Neural crest cell (in vitro differentiated cells): Measurements from ENCODE around the gene ZNRF1. TPM values are rescaled to one million over a fixed set of nuclear protein-coding genes. Genes with fewer than 3 reads are reported as not detected.

Experiments used
- DNase-seq: peaks from one replicate; pipeline ENCODE4 v3.0.0; 2021; ENCODE audit warnings: low read depth, mixed read lengths, low spot score
- H3K27ac Mint-ChIP-seq: one replicate; pipeline ENCODE4 v1.8.0; 2021; ENCODE audit warnings: mild to moderate bottlenecking, mixed read lengths; ENCODE audit not compliant: unreplicated experiment
- H3K27me3 Mint-ChIP-seq: 2 replicates; pipeline ENCODE4 v1.8.0; 2021; ENCODE audit warnings: low read depth, mild to moderate bottlenecking, mixed read lengths
- H3K36me3 Mint-ChIP-seq: 2 replicates; pipeline ENCODE4 v1.8.0; 2021; ENCODE audit warnings: low read depth, mild to moderate bottlenecking, mixed read lengths
- H3K4me1 Mint-ChIP-seq: 2 replicates; pipeline ENCODE4 v1.8.0; 2021; ENCODE audit warnings: mixed read lengths
- H3K4me3 Mint-ChIP-seq: one replicate; pipeline ENCODE4 v1.8.0; 2021; ENCODE audit warnings: mild to moderate bottlenecking, mixed read lengths
- H3K9me3 Mint-ChIP-seq: 2 replicates; pipeline ENCODE4 v1.8.0; 2021; ENCODE audit warnings: mixed read lengths
- total RNA-seq: library from RNA; stranded (reverse); gene quantifications from 2 replicates; pipeline ENCODE4 v1.2.1, GENCODE V29; 2021
- TF ChIP-seq, protein P1 (sequence below): fragments of 200-600 bp; sonication (generic); conservative IDR thresholded peaks from 2 replicates; pipeline ENCODE4 v1.5.0; 2021; ENCODE audit warnings: antibody characterized with exemption, mild to moderate bottlenecking

ZNRF1 gene
- total RNA-seq, 1 donor from 2014 or later = 48.4 TPM

DNA sequence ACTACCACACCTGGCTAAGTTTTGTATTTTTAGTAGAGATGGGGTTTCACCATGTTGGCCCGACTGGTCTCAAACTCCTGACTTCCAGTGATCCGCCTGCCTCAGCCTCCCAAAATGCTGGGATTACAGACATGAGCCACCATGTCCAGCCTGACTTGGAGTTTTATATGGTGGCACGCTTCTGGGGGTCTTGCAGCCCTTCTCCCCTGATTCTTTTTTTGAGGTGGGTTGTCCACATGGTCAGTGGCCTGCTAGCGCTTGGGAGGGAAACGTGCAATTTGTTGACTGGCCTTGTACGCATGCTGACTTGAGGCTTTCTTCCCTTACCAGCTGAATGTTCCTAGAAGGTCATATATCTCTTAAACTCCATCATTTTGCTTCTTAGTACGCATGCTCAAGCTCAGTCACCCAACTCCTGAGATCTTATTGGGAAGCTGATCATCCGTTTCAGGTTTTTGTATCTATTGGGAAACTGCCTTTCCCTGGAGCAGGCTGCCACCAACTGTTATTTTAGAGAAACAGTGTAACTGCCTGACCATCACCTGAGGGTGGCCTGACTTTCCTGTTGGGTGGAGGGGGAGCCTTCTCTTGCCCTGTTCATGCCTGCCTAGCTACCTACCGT is 131.4 kb downstream of the ZNRF1 start:
- H3K27me3 Mint-ChIP-seq = no peaks in the 10 kb centered on the region
- H3K9me3 Mint-ChIP-seq = peaks cover 5% of the 10 kb centered on the region
- DNase-seq = no peak
- no peak overlapping the region for H3K4me3 Mint-ChIP-seq
- H3K36me3 Mint-ChIP-seq = peaks cover 11% of the 10 kb centered on the region
- TF ChIP-seq, protein P1, sequence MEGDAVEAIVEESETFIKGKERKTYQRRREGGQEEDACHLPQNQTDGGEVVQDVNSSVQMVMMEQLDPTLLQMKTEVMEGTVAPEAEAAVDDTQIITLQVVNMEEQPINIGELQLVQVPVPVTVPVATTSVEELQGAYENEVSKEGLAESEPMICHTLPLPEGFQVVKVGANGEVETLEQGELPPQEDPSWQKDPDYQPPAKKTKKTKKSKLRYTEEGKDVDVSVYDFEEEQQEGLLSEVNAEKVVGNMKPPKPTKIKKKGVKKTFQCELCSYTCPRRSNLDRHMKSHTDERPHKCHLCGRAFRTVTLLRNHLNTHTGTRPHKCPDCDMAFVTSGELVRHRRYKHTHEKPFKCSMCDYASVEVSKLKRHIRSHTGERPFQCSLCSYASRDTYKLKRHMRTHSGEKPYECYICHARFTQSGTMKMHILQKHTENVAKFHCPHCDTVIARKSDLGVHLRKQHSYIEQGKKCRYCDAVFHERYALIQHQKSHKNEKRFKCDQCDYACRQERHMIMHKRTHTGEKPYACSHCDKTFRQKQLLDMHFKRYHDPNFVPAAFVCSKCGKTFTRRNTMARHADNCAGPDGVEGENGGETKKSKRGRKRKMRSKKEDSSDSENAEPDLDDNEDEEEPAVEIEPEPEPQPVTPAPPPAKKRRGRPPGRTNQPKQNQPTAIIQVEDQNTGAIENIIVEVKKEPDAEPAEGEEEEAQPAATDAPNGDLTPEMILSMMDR = no peak
- H3K27ac Mint-ChIP-seq = no peak overlapping the region
- H3K4me1 Mint-ChIP-seq = peaks cover 13% of the 10 kb centered on the region

DNA sequence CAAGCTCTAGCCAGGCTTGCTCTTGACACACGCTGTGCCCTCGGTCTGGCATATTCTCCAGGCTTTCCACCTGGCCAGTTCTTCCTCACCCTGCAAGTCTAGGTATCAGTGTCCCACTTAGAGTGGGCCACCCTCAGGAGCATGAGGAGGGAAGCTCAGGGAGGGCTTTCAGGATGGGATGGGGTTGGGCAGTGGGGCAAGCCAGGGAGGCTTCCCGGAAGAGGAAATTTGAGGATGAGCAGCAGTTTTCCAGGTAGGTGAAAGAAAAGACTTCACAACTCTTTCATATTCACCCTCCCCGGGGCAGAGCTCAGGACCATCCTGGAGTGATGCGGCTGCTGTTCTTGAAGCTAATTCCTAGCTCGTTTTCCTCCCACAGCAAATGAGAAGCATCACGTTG is 132.3 kb downstream of the ZNRF1 start:
- Mint-ChIP-seq H3K27me3 (no peaks in the 10 kb centered on the region), H3K4me1 (peaks cover 13% of the 10 kb centered on the region), H3K9me3 (peaks cover 5% of the 10 kb centered on the region), H3K36me3 (peaks cover 11% of the 10 kb centered on the region), H3K4me3 (no peak overlapping the region), H3K27ac (no peak overlapping the region)
- TF ChIP-seq, protein P1 = no peak
- no peak for DNase-seq

DNA sequence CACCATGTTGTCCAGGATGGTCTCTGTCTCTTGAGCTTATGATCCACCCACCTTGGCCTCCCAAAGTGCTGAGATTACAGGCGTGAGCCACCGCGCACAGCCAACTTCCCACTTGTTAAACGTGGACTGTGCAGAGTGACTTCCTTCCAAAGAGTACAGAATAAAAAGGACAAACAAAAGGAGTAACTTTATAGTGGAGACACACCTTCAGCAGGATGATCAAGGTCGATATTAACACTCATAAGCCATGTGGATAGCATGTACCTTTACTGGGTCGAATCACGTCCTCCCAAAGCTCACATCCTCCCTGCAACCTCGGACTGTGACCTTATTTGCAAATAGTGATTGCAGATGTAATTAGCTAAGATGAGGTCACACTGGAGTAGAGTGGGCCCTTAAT is 139.4 kb downstream of the ZNRF1 start:
- Mint-ChIP-seq H3K4me3 (no peak overlapping the region), H3K27me3 (no peaks in the 10 kb centered on the region), H3K9me3 (peaks cover 2% of the 10 kb centered on the region), H3K27ac (no peak overlapping the region), H3K36me3 (peaks cover 4% of the 10 kb centered on the region), H3K4me1 (peaks cover 6% of the 10 kb centered on the region)
- DNase-seq = no peak
- TF ChIP-seq, protein P1 = no peak

DNA sequence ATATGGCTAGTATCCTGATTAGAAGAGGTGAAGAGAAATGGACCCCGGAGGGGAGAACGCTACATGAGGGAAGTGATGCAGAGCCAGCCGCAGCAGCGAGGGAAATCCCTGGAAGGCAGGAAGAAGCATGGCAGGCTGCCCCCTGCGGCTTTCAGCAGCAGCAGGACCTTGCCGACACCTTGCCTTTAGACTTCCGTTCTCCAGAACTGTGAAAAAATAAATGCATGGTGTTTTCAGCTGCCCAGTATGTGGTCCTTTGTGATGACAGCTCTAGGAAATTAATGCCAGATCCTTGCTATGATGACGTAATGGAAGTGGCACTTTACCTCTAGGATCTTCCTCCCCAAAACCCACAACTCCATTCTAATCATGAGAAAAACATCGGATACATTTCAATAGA is 139.8 kb downstream of the ZNRF1 start:
- no peak for DNase-seq
- Mint-ChIP-seq H3K27ac (no peak overlapping the region), H3K36me3 (peaks cover 4% of the 10 kb centered on the region), H3K4me1 (peaks cover 6% of the 10 kb centered on the region), H3K27me3 (no peaks in the 10 kb centered on the region), H3K4me3 (no peak overlapping the region), H3K9me3 (peaks cover 2% of the 10 kb centered on the region)
- TF ChIP-seq, protein P1 = no peak

DNA sequence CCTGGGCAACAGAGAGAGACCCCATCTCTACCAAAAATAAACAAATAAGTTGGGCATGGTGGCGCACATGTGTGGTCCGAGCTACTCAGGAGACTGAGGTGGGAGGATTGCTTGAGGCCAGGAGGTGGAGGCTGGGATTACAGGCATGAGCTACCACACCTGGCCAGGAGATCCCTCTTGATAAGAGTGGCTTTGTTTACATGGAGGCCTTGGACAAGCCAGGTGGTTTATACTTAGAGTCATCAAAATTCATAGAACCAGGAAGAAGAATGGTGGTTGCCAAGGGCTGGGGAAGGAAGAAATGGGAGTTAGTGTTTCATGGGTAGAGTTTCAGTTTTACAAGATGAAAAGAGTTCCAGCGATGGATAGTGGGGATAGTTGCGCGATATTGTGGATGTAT is 140.7 kb downstream of the ZNRF1 start:
- Mint-ChIP-seq H3K36me3 (peaks cover 4% of the 10 kb centered on the region), H3K9me3 (peaks cover 2% of the 10 kb centered on the region), H3K27me3 (no peaks in the 10 kb centered on the region), H3K27ac (no peak overlapping the region), H3K4me1 (peaks cover 6% of the 10 kb centered on the region), H3K4me3 (no peak overlapping the region)
- no peak for DNase-seq
- TF ChIP-seq, protein P1 = no peak
